GM19025 (cell line): ENCODE data around the gene PCDHGA2.
"Not testable (repeated sequence)": the region's sequence is repeated elsewhere in the genome, so short reads cannot be mapped to it uniquely, and the experiment has no call there.

Experiments
- ATAC-seq: cut with Tn5 transposase; IDR thresholded peaks from one replicate; pipeline ENCODE4 v1.9.1; 2021; ENCODE audit warnings: mild to moderate bottlenecking, low read depth, moderate library complexity; ENCODE audit not compliant: unreplicated experiment

PCDHGA2 gene

DNA sequence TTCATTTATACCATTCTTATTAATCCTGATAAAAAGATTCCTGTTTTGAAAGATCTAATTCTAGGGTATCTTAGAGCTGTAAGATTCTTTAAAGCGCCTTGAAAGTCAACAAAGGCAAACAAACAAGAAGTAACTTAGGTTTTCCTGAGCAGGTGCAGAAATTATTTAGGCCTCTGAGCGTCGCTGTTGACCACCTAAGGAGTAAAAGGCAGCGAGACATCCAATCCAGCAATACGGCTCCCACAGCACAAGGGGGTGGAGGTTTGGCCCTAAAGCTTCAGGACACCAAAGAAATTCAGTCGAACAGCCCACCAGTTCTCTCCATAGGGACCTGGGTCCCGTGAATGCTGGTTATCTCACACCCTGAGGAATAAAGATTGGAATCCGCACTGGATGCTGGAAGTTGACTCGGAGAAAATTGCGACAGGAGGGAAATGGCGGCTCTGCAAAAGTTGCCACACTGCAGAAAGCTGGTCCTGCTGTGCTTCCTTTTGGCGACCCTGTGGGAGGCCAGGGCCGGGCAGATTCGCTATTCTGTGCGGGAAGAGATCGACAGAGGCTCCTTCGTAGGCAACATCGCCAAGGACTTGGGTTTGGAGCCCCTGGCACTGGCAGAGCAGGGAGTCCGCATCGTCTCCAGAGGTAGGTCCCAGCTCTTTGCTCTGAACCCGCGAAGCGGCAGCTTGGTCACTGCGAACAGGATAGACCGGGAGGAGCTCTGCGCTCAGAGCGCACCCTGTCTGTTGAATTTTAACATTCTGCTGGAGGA lies at the start of gene PCDHGA2:
PCDHGA2 (plus strand) TSS at position 223 of the 769 bp plus-strand sequence.
- ATAC-seq = no peak

DNA sequence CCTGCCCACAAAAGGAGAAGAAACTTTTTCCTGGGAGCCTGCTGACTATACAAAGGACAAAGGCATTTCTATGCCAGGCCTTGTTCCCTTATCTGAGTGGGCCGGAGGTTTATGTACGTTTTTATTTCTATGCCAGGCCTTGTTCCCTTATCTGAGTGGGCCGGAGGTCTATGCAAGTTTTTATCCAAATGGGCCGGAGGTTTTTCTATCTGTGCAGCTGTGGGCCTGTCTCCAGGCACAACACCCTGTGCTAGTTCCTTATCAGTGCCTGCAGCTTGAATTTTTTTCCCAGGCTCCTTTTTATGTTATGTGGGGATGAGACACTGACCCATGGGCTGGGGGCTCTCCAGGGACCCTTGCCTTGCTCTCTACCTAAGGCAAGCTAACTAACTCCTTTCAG lies 40.2 kb upstream of the PCDHGA2 start:
- ATAC-seq = no peak

DNA sequence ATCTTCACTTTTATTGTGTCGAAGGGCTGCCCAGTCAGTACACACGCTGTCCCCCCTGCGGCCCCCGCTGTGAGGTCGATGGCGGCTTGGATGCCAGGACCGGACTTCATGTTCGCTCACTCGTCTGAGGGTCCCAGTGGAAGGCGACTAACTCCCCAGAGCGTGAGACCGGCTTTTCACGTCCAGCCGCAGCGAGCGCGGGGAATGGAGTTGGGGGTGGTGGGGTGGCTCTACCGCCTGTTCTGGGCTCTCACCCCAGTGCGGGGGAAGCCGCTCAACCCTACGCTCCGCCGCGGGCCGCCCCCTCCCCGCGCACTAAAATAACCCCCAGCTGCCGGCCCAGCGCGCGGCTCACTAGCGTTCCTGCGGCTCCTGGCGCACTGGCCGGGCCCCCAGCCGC lies 34.8 kb upstream of the PCDHGA2 start, which contains the start of gene SLC25A2:
SLC25A2 (minus strand) TSS at position 294 of the 400 bp plus-strand sequence; CDS start at position 110, 184 bp downstream.
- ATAC-seq = no peak

DNA sequence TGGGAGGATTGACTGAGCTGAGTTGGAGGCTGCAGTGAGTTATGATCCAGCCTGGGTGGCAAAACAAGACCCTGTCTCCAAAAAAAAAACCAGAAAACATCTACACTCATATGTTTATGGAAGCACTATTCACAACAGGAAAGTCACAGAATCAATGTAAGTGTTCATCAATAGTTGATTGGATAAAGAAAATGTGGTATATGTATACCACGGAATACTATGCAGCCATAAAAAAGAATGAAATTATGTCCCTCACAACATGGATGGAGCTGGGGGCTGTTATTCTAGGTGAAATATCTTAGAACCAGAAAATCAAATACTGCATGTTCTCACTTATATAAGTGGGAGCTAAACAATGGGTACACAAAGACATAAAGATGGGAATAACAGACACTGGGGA lies 31.9 kb upstream of the PCDHGA2 start:
- no peak for ATAC-seq

DNA sequence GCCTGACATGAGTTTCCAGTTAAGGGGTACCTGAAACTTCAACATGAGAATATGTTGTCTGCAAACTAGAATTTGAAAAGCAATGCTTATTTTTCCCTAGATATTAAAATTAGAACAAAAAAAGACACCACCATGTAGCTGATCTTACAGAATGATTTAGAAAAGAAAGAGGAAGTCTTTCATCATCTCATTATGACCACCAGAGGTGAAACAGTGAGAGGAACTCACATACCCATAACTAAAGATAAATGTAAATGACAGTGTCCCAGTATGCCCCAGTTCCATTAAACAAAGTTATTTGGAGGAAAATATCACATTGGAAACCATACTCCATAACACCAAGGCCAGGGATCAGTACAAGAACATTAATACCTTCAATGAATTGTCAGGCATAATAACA lies 24.8 kb upstream of the PCDHGA2 start:
- ATAC-seq = no peak

DNA sequence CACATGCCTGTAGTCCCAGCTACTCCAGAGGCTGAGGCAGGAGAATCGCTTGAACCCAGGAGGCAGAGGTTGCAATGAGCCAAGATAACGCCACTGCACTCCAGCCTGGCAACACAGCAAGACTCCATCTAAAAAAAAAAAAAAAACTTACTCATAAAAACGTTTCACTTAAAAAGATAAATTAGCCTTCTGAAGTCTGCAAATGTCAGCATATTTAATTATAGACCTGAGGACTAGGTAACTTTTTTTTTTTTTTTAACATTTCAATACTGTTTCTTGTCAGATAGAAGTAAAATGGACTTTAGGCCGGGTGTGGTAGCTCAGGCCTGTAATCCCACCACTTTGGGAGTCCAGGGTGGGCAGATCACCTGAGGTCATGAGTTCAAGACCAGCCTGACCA lies 21.6 kb upstream of the PCDHGA2 start:
- not testable (repeated sequence) for ATAC-seq

DNA sequence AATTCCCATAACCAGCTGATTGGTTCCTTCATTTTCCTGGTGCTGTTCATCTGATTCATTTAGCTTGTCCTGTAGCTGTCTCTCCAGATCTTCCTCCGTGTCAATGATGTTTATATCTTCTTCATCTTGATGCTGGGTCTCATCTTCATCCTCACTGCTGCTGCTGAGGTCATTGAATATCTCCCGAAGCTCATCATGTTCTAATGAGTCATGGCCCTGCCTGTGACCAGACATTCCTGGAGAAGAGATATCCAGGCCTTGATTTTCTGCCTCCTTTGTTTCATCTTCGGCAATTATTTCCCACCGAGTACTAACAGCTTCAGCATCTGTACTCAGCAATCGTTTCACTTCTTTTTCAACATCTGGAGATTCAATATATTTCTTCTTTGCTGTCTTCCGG lies 19.4 kb upstream of the PCDHGA2 start:
- ATAC-seq = no peak

DNA sequence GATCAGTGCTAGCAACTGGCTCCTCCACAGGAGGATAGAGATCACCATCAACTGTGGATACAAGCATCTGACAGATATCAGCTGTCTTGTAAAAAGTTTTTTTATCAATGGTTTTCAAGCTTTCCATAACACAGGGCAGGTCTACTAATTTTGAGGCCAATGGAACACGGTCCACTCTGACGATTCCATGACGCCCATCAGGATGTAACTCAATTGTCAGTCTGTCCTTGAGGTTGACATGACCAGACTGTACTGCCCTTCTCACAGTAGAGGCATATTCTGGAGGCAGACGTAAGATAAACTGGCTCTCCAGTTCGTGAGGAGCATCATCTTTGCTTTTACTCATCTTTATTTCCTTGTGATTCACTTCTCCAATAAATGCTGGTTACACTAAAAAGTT lies 18.9 kb upstream of the PCDHGA2 start:
- no peak for ATAC-seq

DNA sequence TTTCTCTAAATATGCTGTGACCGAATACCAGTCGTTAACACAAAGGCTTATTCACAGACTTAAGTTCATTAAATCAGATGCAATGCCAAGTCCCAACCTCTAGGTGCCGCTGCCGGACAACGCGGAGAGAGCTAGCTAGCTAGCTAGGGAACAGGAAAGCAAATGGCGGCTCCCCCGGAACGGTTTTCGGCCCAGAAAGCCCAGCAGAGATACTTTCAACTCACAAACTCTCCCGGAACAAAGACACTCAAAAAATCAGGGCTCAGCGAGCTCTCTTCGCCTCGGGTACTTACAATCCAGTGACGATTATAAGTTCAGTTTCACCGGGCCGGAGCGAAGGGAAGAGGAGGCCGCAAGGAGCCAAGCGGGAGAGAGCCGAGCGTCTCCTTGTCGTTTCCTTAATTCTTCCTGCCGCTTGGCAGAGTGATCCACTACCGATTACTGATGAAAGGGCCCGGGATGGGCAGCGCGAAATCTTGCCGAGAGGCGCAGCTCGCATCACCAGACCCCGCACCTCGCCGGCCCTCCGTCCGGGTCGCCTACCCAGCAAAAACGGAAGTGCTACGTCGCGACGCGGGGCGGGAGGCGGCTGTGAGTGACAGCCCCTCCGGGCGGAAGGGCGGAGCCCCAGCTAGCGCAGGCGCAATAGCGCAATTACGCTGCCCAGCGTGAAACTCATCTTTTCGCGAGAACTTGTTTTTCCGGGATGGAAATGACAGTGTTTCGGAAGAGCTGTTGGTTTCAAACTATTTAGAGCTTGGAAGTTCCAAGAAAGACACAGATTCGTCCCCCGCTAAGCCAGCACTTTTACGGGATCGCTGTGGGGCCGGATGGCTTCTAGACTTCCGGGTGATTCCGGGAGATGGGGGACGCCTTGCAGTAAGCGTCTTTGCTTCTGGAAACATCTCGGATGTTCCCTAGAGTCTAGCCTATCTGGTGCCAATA lies 18.1 kb upstream of the PCDHGA2 start, which contains the start of gene TAF7:
TAF7 (minus strand) TSS at position 560 of the 945 bp plus-strand sequence. CDS start 740 bp downstream, outside the sequence.
- peak; percentile 90 for ATAC-seq

DNA sequence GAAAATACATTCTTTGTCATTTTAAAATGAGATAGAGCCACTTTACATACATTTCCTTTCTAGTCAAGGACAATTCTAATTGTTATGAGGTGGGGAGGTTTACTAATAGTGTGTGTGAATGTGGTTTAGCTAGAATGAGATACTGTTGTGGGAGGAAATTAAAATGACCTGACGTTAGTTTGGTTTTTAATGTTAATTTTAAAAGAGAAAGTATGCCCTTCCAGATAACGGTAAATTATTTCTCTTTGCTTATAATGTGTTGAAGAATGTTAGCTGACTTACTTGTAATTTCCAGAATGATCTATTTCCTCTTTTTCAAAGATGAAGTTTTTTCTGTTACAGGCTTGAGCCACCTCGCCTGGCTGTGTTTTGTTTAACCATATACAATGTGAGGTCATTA lies 16.3 kb upstream of the PCDHGA2 start:
- ATAC-seq = no peak

DNA sequence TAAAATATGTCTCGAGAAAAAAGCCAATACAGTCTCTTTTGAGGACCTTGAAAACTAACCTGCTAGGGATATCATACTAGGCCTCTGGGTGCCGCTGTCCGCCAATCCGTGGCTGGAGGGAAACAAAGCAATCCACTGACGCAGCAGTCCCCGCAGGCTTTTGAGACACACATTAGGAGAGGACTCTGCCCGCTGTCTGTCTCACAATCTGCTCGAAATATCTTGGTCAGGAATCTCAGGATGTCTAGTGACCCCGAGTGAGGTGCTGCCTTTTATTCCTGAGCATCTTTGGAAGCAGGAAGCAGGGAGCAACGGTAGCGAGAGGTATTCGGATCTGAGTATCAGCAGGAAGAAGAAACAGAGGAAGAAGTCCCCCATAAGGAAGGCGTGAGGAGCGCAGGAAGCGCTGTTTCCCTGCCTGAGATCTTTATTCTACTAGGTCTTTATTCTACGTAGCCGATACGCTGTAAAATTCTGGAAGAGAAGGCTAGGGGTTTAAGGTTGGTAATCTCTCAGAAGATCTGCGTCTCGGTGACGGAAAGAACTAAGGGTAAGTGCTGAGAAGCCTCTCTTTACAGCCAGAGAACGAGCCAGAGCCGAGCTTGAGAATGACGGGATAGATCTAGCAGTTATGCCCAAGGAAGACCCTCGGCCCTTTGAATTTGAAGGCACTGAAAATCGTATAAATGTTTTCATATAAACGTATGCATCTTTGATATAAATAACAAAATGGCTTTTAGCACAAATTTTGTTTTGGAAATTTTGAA lies 12.3 kb upstream of the PCDHGA2 start:
- peak; percentile 54 for ATAC-seq

DNA sequence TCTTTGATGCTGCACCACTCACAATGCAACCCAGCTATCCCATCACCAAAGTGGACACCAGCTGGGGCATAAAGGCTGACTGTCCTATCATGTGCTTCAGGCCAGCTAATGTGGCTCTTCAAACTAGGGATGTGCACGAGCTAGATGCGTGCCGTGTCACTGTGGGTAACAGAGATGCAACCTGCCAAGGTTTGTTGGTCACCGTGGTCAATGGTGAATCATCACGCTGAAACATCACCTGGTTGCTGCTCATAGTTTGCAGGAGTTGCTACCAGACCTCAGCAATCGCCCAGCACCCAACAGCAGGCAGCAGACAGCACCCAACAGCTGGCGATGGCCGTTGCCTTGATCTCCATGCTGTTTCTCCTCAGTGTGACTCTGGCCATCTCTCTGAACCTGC lies 10.3 kb upstream of the PCDHGA2 start:
- no peak for ATAC-seq

DNA sequence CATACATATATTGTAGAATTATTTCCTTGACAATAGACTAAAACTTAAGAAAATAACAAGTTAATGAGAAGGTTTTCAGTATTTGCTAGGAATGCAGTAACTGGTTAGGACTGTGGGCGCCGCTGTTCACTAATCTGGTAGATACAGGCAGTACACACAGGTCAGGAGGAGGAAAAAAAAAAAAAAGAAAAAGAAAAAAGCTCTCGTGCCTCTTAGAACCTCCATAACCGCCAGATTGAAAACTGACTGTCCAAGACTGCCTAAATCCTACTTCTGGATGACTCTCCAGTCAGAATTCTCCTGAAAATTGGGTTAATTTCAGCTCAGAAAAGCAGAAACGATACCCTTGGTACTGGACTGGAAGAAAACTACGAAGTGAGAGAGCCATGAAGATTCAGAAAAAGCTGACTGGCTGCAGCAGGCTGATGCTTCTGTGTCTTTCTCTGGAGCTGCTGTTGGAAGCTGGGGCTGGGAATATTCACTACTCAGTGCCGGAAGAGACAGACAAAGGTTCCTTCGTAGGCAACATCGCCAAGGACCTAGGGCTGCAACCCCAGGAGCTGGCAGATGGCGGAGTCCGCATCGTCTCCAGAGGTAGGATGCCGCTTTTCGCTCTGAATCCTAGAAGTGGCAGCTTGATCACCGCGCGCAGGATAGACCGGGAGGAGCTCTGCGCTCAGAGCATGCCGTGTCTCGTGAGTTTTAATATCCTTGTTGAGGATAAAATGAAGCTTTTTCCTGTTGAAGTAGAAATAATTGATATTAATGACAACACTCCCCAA lies 8.1 kb upstream of the PCDHGA2 start, which contains the start of gene PCDHGA1:
PCDHGA1 (plus strand) TSS at position 216 of the 782 bp plus-strand sequence.
- ATAC-seq = no peak

DNA sequence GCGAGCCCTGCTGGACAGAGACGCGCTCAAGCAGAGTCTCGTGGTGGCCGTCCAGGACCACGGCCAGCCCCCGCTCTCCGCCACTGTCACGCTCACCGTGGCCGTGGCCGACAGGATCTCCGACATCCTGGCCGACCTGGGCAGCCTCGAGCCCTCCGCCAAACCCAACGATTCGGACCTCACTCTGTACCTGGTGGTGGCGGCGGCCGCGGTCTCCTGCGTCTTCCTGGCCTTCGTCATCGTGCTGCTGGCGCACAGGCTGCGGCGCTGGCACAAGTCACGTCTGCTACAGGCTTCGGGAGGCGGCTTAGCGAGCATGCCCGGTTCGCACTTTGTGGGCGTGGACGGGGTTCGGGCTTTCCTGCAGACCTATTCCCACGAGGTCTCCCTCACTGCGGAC lies 6.0 kb upstream of the PCDHGA2 start:
- ATAC-seq = not testable (repeated sequence)

DNA sequence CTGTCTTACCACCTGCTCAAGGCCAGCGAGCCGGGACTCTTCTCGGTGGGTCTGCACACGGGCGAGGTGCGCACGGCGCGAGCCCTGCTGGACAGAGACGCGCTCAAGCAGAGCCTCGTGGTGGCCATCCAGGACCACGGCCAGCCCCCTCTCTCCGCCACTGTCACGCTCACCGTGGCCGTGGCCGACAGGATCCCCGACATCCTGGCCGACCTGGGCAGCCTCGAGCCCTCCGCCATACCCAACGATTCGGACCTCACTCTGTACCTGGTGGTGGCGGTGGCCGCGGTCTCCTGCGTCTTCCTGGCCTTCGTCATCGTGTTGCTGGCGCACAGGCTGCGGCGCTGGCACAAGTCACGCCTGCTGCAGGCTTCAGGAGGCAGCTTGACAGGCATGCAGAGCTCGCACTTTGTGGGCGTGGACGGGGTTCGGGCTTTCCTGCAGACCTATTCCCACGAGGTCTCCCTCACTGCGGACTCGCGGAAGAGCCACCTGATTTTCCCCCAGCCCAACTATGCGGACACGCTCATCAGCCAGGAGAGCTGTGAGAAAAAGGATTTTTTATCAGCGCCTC lies 2.3 kb downstream of the PCDHGA2 start:
- not testable (repeated sequence) for ATAC-seq

DNA sequence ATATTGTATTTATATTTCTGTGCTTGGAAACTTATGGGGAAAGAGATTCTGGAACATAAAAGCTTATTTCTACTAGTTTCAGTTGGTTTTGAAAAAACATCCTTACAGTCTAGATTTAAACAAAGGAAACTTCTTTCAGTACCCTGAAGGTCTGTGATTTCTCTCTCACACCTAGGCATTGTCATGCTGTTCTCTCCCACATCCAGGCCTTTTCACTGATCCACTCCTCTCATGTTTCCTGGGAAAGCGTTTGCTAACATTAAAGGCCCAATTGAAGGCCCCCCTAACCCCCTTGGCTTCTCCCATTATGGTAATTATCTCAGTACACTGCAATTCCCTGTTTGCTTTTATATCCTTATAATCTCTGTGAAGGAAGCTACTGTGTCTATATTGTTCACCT lies 4.2 kb downstream of the PCDHGA2 start:
- ATAC-seq = no peak

DNA sequence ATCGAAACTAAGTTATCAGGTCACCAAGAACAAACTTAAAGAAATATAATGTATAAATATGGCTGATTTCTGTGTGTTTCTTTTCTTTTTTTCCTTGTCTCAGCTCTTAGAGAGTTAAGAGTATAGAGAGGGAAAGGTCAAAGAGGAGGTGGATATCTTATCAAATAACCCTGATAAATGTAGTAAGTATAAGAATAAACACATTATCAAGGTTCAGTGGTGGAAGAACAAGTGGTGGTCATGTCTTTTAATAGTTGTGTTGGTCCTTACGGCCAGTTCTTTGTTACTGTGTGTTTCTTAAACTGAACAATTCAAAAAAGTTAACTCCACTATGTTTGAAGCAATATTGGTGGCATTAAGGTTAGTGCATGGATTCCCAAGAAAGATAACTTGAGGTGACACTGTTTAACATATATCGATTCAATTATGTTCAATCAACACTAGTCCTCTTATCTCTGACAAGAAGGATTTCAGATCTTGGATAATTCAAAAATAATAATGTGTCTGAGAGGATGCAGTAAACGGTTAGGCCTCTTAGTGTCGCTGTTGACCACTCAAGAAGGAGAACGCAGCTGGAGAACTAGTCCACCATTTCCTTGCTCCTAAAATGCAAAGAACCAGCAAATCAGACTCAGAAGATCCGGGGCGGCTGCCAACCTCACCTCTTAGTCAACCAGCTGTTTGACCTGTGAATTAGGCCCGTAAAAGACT lies 4.8 kb downstream of the PCDHGA2 start, which contains the start of gene PCDHGA3:
PCDHGA3 (plus strand) TSS at position 588 of the 711 bp plus-strand sequence. CDS start 205 bp downstream, outside the sequence.
- ATAC-seq = no peak

DNA sequence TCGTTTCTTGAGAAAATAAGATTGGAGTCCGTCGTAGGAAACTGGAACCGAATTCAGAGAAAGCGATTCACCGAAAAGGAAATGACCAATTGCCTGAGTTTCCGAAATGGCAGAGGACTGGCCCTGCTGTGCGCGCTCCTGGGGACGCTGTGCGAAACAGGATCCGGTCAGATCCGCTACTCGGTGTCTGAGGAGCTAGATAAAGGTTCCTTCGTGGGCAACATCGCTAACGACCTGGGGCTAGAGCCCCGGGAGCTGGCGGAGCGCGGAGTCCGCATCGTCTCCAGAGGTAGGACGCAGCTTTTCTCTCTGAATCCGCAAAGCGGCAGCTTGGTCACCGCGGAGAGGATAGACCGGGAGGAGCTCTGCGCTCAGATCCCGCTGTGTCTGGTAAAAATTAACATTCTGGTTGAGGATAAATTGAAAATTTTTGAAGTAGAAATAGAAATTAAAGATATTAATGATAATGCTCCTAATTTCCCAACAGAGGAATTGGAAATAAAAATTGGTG lies 5.4 kb downstream of the PCDHGA2 start:
- no peak for ATAC-seq
